H1 (cell line): Measurements from ENCODE around the gene RASSF4. TPM values are rescaled to one million over a fixed set of nuclear protein-coding genes. Genes with fewer than 3 reads are reported as not detected.
A peak's percentile ranks its signal among the peaks of the same experiment; 100 is the strongest.

Experiments used
- CTCF ChIA-PET: fragments of 300-600 bp; sonication (Branson Sonifier 250); formaldehyde crosslinking; loops from one replicate; lab custom pipeline; 2021; ENCODE audit not compliant: partially characterized antibody; lab: Charles Lee
- POLR2A ChIA-PET: fragments of 300-600 bp; sonication (Branson Sonifier 250); formaldehyde crosslinking; loops from one replicate; lab custom pipeline; 2021; ENCODE audit warnings: inconsistent platforms; ENCODE audit not compliant: partially characterized antibody; lab: Charles Lee
- DNase-seq, 2 experiments: peaks; one replicate each; pipeline versions ENCODE4 v3.0.0 to v3.0.0-alpha.2; 2010 to 2022; ENCODE audit warnings: low spot score in 2 of 2, low read depth in 1 of 2, mixed read lengths in 1 of 2
- FAIRE-seq: peaks from 2 replicates; lab custom pipeline; 2011; peaks lifted over from hg19 to GRCh38; lab: Jason Lieb, UNC
- H2AFZ ChIP-seq: 2 replicates; pipeline ENCODE4 v1.8.1; 2012; ENCODE audit warnings: low read length, inconsistent platforms
- H2AK5ac ChIP-seq: 2 replicates; pipeline ENCODE4 v1.6.1; 2013; ENCODE audit warnings: low read depth, low read length
- H2BK120ac ChIP-seq: replicated peaks from 2 replicates; pipeline ENCODE3; 2013; ENCODE audit warnings: low read depth, low read length, inconsistent platforms
- H2BK12ac ChIP-seq: 2 replicates; pipeline ENCODE4 v1.6.1; 2013; ENCODE audit warnings: low read depth, low read length
- H2BK15ac ChIP-seq: 2 replicates; pipeline ENCODE4 v1.6.1; 2013; ENCODE audit warnings: low read length
- H2BK20ac ChIP-seq: 2 replicates; pipeline ENCODE4 v1.6.1; 2013; ENCODE audit warnings: low read length
- H2BK5ac ChIP-seq: 2 replicates; pipeline ENCODE4 v1.6.1; 2013; ENCODE audit warnings: low read depth, low read length
- H3K14ac ChIP-seq: 2 replicates; pipeline ENCODE4 v1.6.1; 2013; ENCODE audit warnings: inconsistent platforms; ENCODE audit not compliant: insufficient read length
- H3K18ac ChIP-seq: 2 replicates; pipeline ENCODE4 v1.6.1; 2013; ENCODE audit warnings: low read length; ENCODE audit errors: extremely low read depth
- H3K23ac ChIP-seq: 2 replicates; pipeline ENCODE4 v1.6.1; 2013; ENCODE audit warnings: inconsistent platforms; ENCODE audit not compliant: insufficient read length
- H3K23me2 ChIP-seq: 2 replicates; pipeline ENCODE4 v1.6.1; 2013; ENCODE audit warnings: low read depth, low read length
- H3K27ac ChIP-seq: 2 replicates; pipeline ENCODE4 v1.6.1; 2011; ENCODE audit warnings: low read depth, low read length, inconsistent platforms
- H3K27me3 ChIP-seq, 4 experiments: replicated peaks in 1 of 4; 1 replicate in 1 of 4; 2 replicates in 3 of 4; pipeline versions ENCODE4 v1.6.1 to v1.8.1; 2011 to 2013; ENCODE audit warnings: low read length in 3 of 4, mild to moderate bottlenecking in 3 of 4, inconsistent platforms in 2 of 4, mixed read lengths in 2 of 4, moderate library complexity in 1 of 4; ENCODE audit not compliant: control insufficient read depth in 3 of 4, insufficient read depth in 3 of 4; ENCODE audit errors: extremely low read depth in 1 of 4
- H3K36me3 ChIP-seq, 4 experiments: 2 replicates each; pipeline versions ENCODE4 v1.6.1 to v1.8.1; 2011 to 2013; ENCODE audit warnings: mild to moderate bottlenecking in 4 of 4, low read length in 3 of 4, moderate library complexity in 2 of 4, control low read depth in 1 of 4, inconsistent platforms in 1 of 4; ENCODE audit not compliant: insufficient read depth in 4 of 4, control insufficient read depth in 2 of 4
- H3K4ac ChIP-seq: replicated peaks from 2 replicates; pipeline ENCODE3; 2013; ENCODE audit warnings: low read length, low read depth, mixed read lengths, inconsistent platforms; ENCODE audit not compliant: insufficient read length
- H3K4me1 ChIP-seq, 4 experiments: replicated peaks in 1 of 4; 1 replicate in 1 of 4; 2 replicates in 3 of 4; pipeline versions ENCODE4 v1.6.1 to v1.8.1; 2011 to 2013; ENCODE audit warnings: low read length in 3 of 4, inconsistent platforms in 2 of 4, mixed read lengths in 1 of 4; ENCODE audit not compliant: insufficient read depth in 4 of 4, control insufficient read depth in 3 of 4
- H3K4me2 ChIP-seq, 2 experiments: 2 replicates each; pipeline versions ENCODE4 v1.6.1 to v1.8.1; 2011 to 2013; ENCODE audit warnings: low read depth in 2 of 2, low read length in 2 of 2, control low read depth in 1 of 2, inconsistent platforms in 1 of 2, mild to moderate bottlenecking in 1 of 2; ENCODE audit not compliant: insufficient read depth in 1 of 2
- H3K4me3 ChIP-seq, 4 experiments: fragments of 200-600, 300-600 bp in 1 of 4; sonication (generic), shearing (Covaris generic), sonication (Bioruptor Twin) in 1 of 4; 2 replicates each; pipeline versions ENCODE4 v1.5.1 to v1.8.1; 2011 to 2016; ENCODE audit warnings: low read length in 4 of 4, low read depth in 3 of 4, control low read depth in 2 of 4, inconsistent platforms in 2 of 4, mild to moderate bottlenecking in 2 of 4, mixed read lengths in 1 of 4, moderate library complexity in 1 of 4; ENCODE audit not compliant: insufficient read depth in 2 of 4; ENCODE audit errors: extremely low read depth in 1 of 4
- H3K56ac ChIP-seq: replicated peaks from 2 replicates; pipeline ENCODE3; 2013; ENCODE audit warnings: low read depth, mild to moderate bottlenecking, mixed read lengths, low read length, inconsistent platforms; ENCODE audit not compliant: insufficient read length
- H3K79me1 ChIP-seq: 2 replicates; pipeline ENCODE4 v1.6.1; 2013; ENCODE audit warnings: low read depth, low read length, control low read depth
- H3K79me2 ChIP-seq, 2 experiments: 2 replicates each; pipeline versions ENCODE4 v1.6.1 to v1.8.1; 2012 to 2013; ENCODE audit warnings: low read length in 2 of 2, mild to moderate bottlenecking in 2 of 2, inconsistent platforms in 1 of 2; ENCODE audit not compliant: insufficient read depth in 2 of 2, control insufficient read depth in 1 of 2
- H3K9ac ChIP-seq, 4 experiments: replicated peaks in 1 of 4; 1 replicate in 1 of 4; 2 replicates in 3 of 4; pipeline versions ENCODE4 v1.6.1 to v1.8.1; 2011 to 2013; ENCODE audit warnings: low read depth in 3 of 4, low read length in 3 of 4, control low read depth in 2 of 4, mild to moderate bottlenecking in 2 of 4, moderate library complexity in 2 of 4, inconsistent platforms in 1 of 4; ENCODE audit errors: extremely low read depth in 1 of 4
- H3K9me3 ChIP-seq, 2 experiments: 2 replicates each; pipeline versions ENCODE4 v1.6.1 to v1.8.1; 2012 to 2013; ENCODE audit warnings: mild to moderate bottlenecking in 2 of 2, moderate library complexity in 2 of 2, control low read depth in 1 of 2, inconsistent platforms in 1 of 2, low read depth in 1 of 2, low read length in 1 of 2, mixed read lengths in 1 of 2; ENCODE audit not compliant: insufficient read depth in 2 of 2
- H4K20me1 ChIP-seq, 2 experiments: replicated peaks in 1 of 2; 2 replicates each; pipeline versions ENCODE3 to v1.8.1; 2011 to 2013; ENCODE audit warnings: inconsistent platforms in 2 of 2, low read length in 2 of 2, mild to moderate bottlenecking in 1 of 2; ENCODE audit not compliant: insufficient read depth in 2 of 2, control insufficient read depth in 1 of 2
- H4K5ac ChIP-seq: 2 replicates; pipeline ENCODE4 v1.6.1; 2013; ENCODE audit warnings: low read length, low read depth, mixed read lengths, inconsistent platforms; ENCODE audit not compliant: insufficient read length
- H4K8ac ChIP-seq: 2 replicates; pipeline ENCODE4 v1.8.0; 2013; ENCODE audit warnings: mild to moderate bottlenecking, moderate library complexity, low read length, inconsistent platforms; ENCODE audit not compliant: insufficient read depth; ENCODE audit errors: extremely low read depth
- H4K91ac ChIP-seq: replicated peaks from 2 replicates; pipeline ENCODE3; 2013; ENCODE audit warnings: low read length, mixed read lengths, inconsistent platforms; ENCODE audit not compliant: insufficient read length
- WGBS, 2 experiments: shearing (Covaris generic) in 1 of 2; methylation state at CpG; one replicate each; pipeline versions ENCODE4 v1.1.6 to v1.1.7; 2013 to 2015; ENCODE audit warnings: low lambda C conversion rate in 2 of 2, mixed read lengths in 2 of 2, inconsistent platforms in 1 of 2, low coverage in 1 of 2, missing lambda C conversion rate in 1 of 2; ENCODE audit not compliant: insufficient replicate concordance in 2 of 2, insufficient coverage in 1 of 2, insufficient read length in 1 of 2; ENCODE audit errors: extremely low coverage in 1 of 2, missing lambda C conversion rate in 1 of 2; 5-methylcytosine and 5-hydroxymethylcytosine counted together
- polyA plus RNA-seq, 7 experiments: library from polyadenylated mRNA; depleted of rRNA in 3 of 7; stranded (reverse) in 5 of 7; unstranded in 2 of 7; fragments of >200 nt in 5 of 7; fragments of 200-250 nt in 2 of 7; gene quantifications; 1 replicate in 5 of 7; 2 replicates in 1 of 7; 4 replicates in 1 of 7; pipeline versions ENCODE4 v1.2.1 to v1.2.3, GENCODE V29; 2011 to 2013; ENCODE audit warnings: missing spikeins in 2 of 7, mixed read lengths in 2 of 7
- total RNA-seq: library from RNA; stranded (reverse); fragmentation: NEBNext Ultra II Directional; extraction: Animal tissue kit (Norgen Biotek cat#: 25700); gene quantifications from 2 replicates; pipeline ENCODE4 v1.2.1, GENCODE V29; 2021

Gene RASSF4
- total and polyA plus RNA-seq, 2 of the 8 experiments (the other 6 are each of a cell fraction or from before 2014, with no cell fraction given), result 14.3 to 14.5 TPM

DNA sequence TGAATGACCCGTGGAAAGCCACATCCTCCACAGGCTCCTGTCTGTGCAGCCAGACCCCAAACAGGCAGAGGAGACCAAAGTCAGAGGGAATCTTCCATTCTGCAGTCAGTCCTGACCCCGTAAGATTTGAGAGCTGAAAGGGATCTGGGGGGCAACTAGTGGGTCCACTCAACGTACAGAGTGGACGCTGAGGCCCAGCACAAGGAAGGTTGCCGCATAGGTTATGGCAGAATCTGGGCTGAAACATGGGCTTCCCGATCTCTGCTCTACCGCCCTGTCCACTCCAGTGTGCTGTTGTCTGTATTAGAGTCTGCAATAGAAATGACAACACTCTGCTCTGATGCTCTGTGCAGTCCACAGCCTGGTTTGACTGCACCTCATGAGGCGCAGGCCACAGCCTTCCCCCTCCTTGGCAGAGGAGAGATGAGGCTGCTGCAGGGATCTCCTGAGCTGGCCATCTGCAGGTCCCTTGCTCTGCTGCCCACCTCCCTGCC, 33.2 kb downstream of the RASSF4 start:
- Histone ChIP-seq H2BK12ac (0 out of 2 replicates have a peak overlapping the region, but pooled peaks have one; percentile 53), H2AK5ac (no peak overlapping the region; the same call in 1 of the 2 replicates), H3K56ac (no peak overlapping the region), H3K27me3 (peaks cover 0 to 3% (median 1%) of the 10 kb centered on the region in 4 experiments; a peak in 4 of 7 replicates), H3K79me1 (no peaks in the 10 kb centered on the region), H4K8ac (no peak overlapping the region), H2BK5ac (no peak overlapping the region), H3K4me1 (peaks cover 4 to 39% (median 22%) of the 10 kb centered on the region in 4 experiments; a peak in 6 of 7 replicates), H3K23ac (no peak overlapping the region), H2BK20ac (no peak overlapping the region), H3K4me2 (no peak overlapping the region), H2BK15ac (no peak overlapping the region), H3K9ac (no peak overlapping the region), H2BK120ac (no peak overlapping the region), H4K20me1 (no peaks in the 10 kb centered on the region), H3K18ac (no peak overlapping the region), H3K27ac (no peak overlapping the region), H3K4me3 (no peak overlapping the region), H3K9me3 (no peaks in the 10 kb centered on the region), H3K36me3 (peaks cover 0 to 3% (median 1%) of the 10 kb centered on the region in 4 experiments; a peak in 1 of 8 replicates), H4K91ac (no peak overlapping the region), H2AFZ (no peak overlapping the region), H3K14ac (no peak overlapping the region), H3K79me2 (no peaks in the 10 kb centered on the region), H3K23me2 (no peaks in the 10 kb centered on the region), H4K5ac (no peak overlapping the region), H3K4ac (no peak overlapping the region)
- no peak for FAIRE-seq
- WGBS, 2 experiments, result 91% methylated on average over 8 of the region's 8 CpGs; no CpG with 5 or more reads in 1 of the 2 experiments
- POLR2A ChIA-PET, result interaction anchor here (0.6 to 1.8 kb wide), 4 partner anchors 11 to 18 kb away, joined by 3 to 5 read pairs (median 4); partner anchors contain the start of gene DEPP1
- CTCF ChIA-PET, result interaction anchor here (1.1 to 12.1 kb wide), 6 partner anchors 11 to 93 kb away, joined by 3 to 117 read pairs (median 4); partner anchors contain the start of gene DEPP1
- DNase-seq, result no peak
